ENCODE measurements around the gene ABHD16B.

Gene ABHD16B

GRCh38 chr20:63898882-63899558 lies 37.7 kb downstream of the ABHD16B start:
- Histone ChIP-seq H4K20me1 (ENCODE audit: insufficient read depth, low read length) (peaks cover 62% of the 10 kb centered on the region), H2AFZ (ENCODE audit: low read depth, low read length) (no peak overlapping the region), H3K4me1 (ENCODE audit: low read length) (peaks cover 8% of the 10 kb centered on the region), H3K9ac (ENCODE audit: low read length) (no peak overlapping the region), H3K4me3 (ENCODE audit: low read length) (no peak overlapping the region), H3K79me2 (ENCODE audit: low read length) (peaks cover 87% of the 10 kb centered on the region), H3K4me2 (ENCODE audit: low read length) (no peak overlapping the region), H3K27ac (ENCODE audit: low read length) (no peak overlapping the region), H3K36me3 (replicated peaks; ENCODE audit: low read depth, low read length) (peaks cover 18% of the 10 kb centered on the region), H3K27me3 (ENCODE audit: low read depth, low read length) (no peaks in the 10 kb centered on the region), H3K9me3 (ENCODE audit: insufficient read depth, low read length) (no peaks in the 10 kb centered on the region)
- no peak for TF ChIP-seq EZH2phosphoT487 (IDR thresholded peaks at IDR 0.05; ENCODE audit: low read depth)
- no peak for TF ChIP-seq CTCF (IDR thresholded peaks at IDR 0.05; ENCODE audit: low read depth, low read length)

- Histone ChIP-seq H3K27ac (ENCODE audit: low read length) (no peak overlapping the region), H3K4me1 (ENCODE audit: low read length) (peaks cover 8% of the 10 kb centered on the region), H4K20me1 (ENCODE audit: insufficient read depth, low read length) (peaks cover 71% of the 10 kb centered on the region), H2AFZ (ENCODE audit: low read depth, low read length) (no peak overlapping the region), H3K36me3 (replicated peaks; ENCODE audit: low read depth, low read length) (peaks cover 18% of the 10 kb centered on the region), H3K27me3 (ENCODE audit: low read depth, low read length) (no peaks in the 10 kb centered on the region), H3K4me3 (ENCODE audit: low read length) (no peak overlapping the region), H3K9me3 (ENCODE audit: insufficient read depth, low read length) (no peaks in the 10 kb centered on the region), H3K9ac (ENCODE audit: low read length) (no peak overlapping the region), H3K79me2 (ENCODE audit: low read length) (peaks cover 99% of the 10 kb centered on the region), H3K4me2 (ENCODE audit: low read length) (no peak overlapping the region)
- TF ChIP-seq EZH2phosphoT487 (IDR thresholded peaks at IDR 0.05; ENCODE audit: low read depth) (no peak), CTCF (IDR thresholded peaks at IDR 0.05; ENCODE audit: low read depth, low read length) (no peak)
Measured at GRCh38 chr20:63900413-63900812, 39.1 kb downstream of the ABHD16B start.

GRCh38 chr20:63903796-63904561 lies 42.7 kb downstream of the ABHD16B start:
- no peak overlapping the region for H3K27ac ChIP-seq (ENCODE audit: low read length)
- peaks cover 6% of the 10 kb centered on the region for H3K36me3 ChIP-seq (replicated peaks; ENCODE audit: low read depth, low read length)
- peaks cover 98% of the 10 kb centered on the region for H3K79me2 ChIP-seq (ENCODE audit: low read length)
- no peak overlapping the region for H3K4me2 ChIP-seq (ENCODE audit: low read length)
- peaks cover 57% of the 10 kb centered on the region for H4K20me1 ChIP-seq (ENCODE audit: insufficient read depth, low read length)
- H3K4me1 ChIP-seq (ENCODE audit: low read length): no peaks in the 10 kb centered on the region
- no peak overlapping the region for H2AFZ ChIP-seq (ENCODE audit: low read depth, low read length)
- no peaks in the 10 kb centered on the region for H3K9me3 ChIP-seq (ENCODE audit: insufficient read depth, low read length)
- TF ChIP-seq EZH2phosphoT487 (IDR thresholded peaks at IDR 0.05; ENCODE audit: low read depth) (no peak), CTCF (IDR thresholded peaks at IDR 0.05; ENCODE audit: low read depth, low read length) (no peak)
- no peaks in the 10 kb centered on the region for H3K27me3 ChIP-seq (ENCODE audit: low read depth, low read length)
- no peak overlapping the region for H3K9ac ChIP-seq (ENCODE audit: low read length)
- no peak overlapping the region for H3K4me3 ChIP-seq (ENCODE audit: low read length)

- Histone ChIP-seq H3K4me2 (ENCODE audit: low read length) (no peak overlapping the region), H3K9me3 (ENCODE audit: insufficient read depth, low read length) (no peaks in the 10 kb centered on the region), H3K27ac (ENCODE audit: low read length) (no peak overlapping the region), H3K4me3 (ENCODE audit: low read length) (no peak overlapping the region), H3K9ac (ENCODE audit: low read length) (no peak overlapping the region), H3K27me3 (ENCODE audit: low read depth, low read length) (no peaks in the 10 kb centered on the region), H3K79me2 (ENCODE audit: low read length) (peaks cover 98% of the 10 kb centered on the region), H4K20me1 (ENCODE audit: insufficient read depth, low read length) (peaks cover 70% of the 10 kb centered on the region), H3K4me1 (ENCODE audit: low read length) (no peaks in the 10 kb centered on the region), H3K36me3 (replicated peaks; ENCODE audit: low read depth, low read length) (no peaks in the 10 kb centered on the region), H2AFZ (ENCODE audit: low read depth, low read length) (no peak overlapping the region)
- TF ChIP-seq CTCF (IDR thresholded peaks at IDR 0.05; ENCODE audit: low read depth, low read length) (no peak), EZH2phosphoT487 (IDR thresholded peaks at IDR 0.05; ENCODE audit: low read depth) (no peak)
Measured at GRCh38 chr20:63908008-63908682, 46.8 kb downstream of the ABHD16B start.
